Posterior cingulate gyrus (tissue), 11 donors: Measurements from ENCODE around the gene ILKAP.
A peak's percentile ranks its signal among the peaks of the same experiment; 100 is the strongest.

Source experiments
- DNase-seq, 10 donors: peaks; one replicate each; pipeline versions ENCODE4 v3.0.0 to v3.0.0-alpha.2; 2020 to 2021; ENCODE audit warnings: mixed read lengths in 3 of 10
- intact Hi-C: fragments of 100-400 bp; cut with DNase I; formaldehyde crosslinking; loops from one replicate; pipeline ENCODE4 v1.15.1; 2023

The ILKAP gene

GRCh38 chr2:238203094-238203972 is at the start of gene ILKAP:
TSS of gene ILKAP (minus strand) at chr2:238203695. CDS start at chr2:238203553, 142 bp downstream.
- peak; percentile 73 to 98 (median 86) for DNase-seq
- intact Hi-C loops, result loop anchor here (2.0 to 5.0 kb wide), 2 partner anchors 37 to 236 kb away; partner anchors contain the start of genes HES6 and UBE2F

DNA sequence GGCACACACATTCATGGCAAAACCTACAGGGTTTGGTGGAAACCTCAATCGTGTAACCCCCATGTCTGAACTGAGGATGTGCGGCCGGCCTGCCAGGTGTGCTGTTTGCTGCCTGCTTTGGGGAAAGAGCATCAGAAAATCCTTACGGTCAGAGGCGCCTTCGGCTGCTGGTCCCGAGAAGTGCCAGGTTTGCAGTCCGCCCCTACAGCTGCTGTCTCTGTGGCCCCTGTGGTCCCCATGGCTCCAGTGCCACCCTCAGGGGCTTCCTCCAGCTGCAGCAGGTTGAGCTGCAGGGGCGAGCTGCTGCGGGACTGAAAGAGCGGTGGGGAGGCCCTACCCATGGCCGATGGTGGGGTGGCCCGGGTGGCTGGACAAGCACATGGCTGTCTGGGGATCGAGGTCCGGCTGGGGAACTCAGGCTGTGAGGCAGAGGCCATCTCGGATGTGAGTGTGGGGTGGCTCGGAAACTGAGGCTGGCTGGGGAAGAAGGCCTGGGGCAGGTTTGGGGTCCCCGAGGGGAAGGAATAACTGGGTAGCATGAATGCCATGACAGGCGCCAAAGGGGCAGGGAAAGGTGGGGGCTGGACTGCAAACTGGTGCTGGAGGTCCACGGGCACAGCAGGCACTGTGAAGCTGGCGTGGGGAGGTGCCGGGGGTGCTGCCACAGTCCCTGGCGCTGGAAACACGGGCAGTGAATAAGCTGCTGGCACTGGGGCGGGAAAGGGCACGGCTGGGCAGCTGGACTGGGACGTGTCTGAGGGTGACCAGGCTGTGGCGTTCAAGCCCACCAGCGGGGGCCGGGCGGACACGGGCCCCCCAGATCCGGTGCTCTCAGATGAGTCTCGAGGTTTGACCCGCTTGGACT is 49.5 kb upstream of the ILKAP start:
- peak in 3 of 10 donors; percentile 47 to 80 (median 75) for DNase-seq
- intact Hi-C loops, result no loop called here

DNA sequence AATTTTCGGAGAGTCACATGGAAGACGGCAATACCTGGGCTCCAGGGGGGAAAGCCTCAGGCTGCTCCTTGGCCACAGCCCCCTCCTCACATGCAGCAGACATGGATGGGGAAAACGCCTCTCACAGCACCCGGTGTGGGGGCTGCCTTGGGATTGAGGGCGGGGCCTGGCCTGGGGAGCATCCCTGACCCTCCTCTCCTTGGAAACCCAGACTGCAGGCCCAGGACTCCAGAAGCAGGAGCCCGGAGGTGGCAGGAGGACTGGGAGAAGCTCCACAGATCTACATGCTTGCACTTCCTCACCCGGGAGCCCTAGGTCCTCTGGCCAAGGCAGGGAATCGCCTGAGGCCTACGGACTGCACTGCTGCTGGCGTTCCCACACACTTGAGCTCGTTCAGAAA is 48.5 kb upstream of the ILKAP start:
- intact Hi-C loops, result no loop called here
- DNase-seq, result peak in 3 of 10 donors; percentile 27 to 41 (median 32)

- intact Hi-C loops, result no loop called here
- peak in 3 of 10 donors; percentile 66 to 79 (median 66) for DNase-seq
Observed at GRCh38 chr2:238251331-238251730, 47.8 kb upstream of the ILKAP start.

- intact Hi-C loops, result no loop called here
- DNase-seq, result peak in 1 of 10 donors; percentile 30
Observed at GRCh38 chr2:238250896-238251295, 47.4 kb upstream of the ILKAP start.

- intact Hi-C loops, result no loop called here
- peak in 3 of 10 donors; percentile 25 to 45 (median 29) for DNase-seq
Observed at GRCh38 chr2:238247841-238248453, 44.5 kb upstream of the ILKAP start.

- peak in 3 of 10 donors; percentile 44 to 58 (median 49) for DNase-seq
- intact Hi-C loops, result no loop called here
Observed at GRCh38 chr2:238247002-238247822, 43.7 kb upstream of the ILKAP start.

GRCh38 chr2:238244151-238244550 is 40.7 kb upstream of the ILKAP start:
- no peak for DNase-seq
- intact Hi-C loops, result no loop called here

DNA sequence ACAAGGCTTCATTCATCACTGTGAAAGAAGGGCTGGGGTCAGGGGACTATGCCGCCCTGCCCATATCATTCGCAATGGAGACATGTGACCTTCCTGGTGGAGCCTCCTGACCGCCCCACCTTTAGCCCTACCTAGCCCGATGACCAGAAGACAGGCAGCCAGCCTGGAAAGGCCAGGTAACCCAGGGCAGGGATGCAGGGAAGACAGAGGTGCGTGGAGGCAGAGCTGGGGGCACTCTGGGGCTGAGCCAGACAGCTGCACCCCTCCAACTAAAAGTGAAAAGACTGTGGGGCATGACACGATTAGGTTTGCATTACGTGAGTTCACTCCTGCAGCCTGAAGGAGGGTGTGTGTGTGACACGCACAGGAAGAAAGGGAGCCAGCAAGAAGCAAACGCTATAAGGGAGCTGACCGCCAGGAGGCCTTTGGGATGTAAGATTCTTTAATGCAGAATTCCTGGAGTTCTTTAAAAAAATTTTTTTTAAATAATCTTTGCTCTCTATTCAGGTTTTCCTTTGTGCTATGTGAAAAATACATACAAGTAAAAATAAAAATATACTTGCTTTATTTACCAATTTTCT is 40.1 kb upstream of the ILKAP start:
- DNase-seq, result peak in 2 of 10 donors; percentile 30 to 42
- intact Hi-C loops, result no loop called here

- DNase-seq, result peak in 2 of 10 donors; percentile 49 to 63
- intact Hi-C loops, result no loop called here
Observed at GRCh38 chr2:238242731-238243495, 39.4 kb upstream of the ILKAP start.

- intact Hi-C loops, result loop anchor here (2.0 kb wide), 1 partner anchor 39 kb away; the partner anchor contains the start of gene ILKAP
- DNase-seq, result no peak
Observed at GRCh38 chr2:238241970-238242369, 38.5 kb upstream of the ILKAP start.

- peak in 6 of 10 donors; percentile 28 to 88 (median 62) for DNase-seq
- intact Hi-C loops, result loop anchor here (2.0 kb wide), 1 partner anchor 38 kb away; the partner anchor contains the start of gene ILKAP
Observed at GRCh38 chr2:238240757-238241711, 37.5 kb upstream of the ILKAP start.

DNA sequence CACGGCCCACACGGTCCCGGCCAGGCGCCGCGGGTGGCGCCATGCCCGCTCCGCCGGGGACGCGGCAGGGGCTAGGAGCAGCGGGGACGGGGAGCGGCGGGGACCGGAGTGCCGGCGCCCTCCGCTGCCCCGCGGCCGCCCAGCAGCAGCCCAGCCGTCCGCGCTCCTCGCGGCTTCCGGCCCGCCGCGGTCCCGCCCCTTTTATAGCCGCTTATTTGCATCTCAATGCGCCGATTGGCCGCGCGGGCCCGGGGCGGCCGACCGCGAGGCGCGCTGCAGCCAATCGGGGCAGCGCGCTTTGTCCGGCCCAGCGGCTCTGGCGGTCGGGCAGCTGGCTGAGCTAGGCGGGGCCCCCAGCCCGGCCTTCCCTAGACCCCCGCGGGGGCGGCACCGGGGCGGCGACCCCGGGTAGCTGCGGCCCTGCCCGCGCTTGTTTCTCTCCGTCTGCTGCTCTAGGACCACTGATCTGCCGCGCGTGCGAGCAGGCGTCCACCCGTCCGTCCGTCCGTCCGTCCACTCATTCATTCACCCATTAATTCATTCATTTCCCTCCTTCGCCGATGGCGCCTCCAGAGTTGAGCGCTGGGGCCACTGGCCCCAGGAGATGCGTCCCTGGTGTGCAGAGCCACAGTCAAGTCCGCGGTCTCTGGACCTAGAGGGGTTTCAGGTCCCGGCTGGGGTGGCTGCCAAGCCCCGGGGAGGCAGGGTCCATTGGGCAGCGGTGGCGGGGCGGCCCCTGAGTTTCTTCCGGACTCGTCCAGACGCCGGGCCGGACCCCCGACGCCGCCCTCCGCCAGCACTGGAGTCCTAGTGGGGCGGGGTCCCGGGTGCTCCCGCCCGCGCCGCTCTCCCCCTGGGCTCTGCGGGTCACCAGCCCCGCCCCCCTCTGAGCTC is 36.6 kb upstream of the ILKAP start, which contains the start of gene HES6:
HES6 (minus strand) TSS at position 176 of the 894 bp plus-strand sequence; CDS start at position 43, 133 bp downstream.
- intact Hi-C loops, result loop anchor here (2.0 kb wide), 1 partner anchor 37 kb away; the partner anchor contains the start of gene ILKAP
- peak; percentile 75 to 98 (median 88) for DNase-seq

DNA sequence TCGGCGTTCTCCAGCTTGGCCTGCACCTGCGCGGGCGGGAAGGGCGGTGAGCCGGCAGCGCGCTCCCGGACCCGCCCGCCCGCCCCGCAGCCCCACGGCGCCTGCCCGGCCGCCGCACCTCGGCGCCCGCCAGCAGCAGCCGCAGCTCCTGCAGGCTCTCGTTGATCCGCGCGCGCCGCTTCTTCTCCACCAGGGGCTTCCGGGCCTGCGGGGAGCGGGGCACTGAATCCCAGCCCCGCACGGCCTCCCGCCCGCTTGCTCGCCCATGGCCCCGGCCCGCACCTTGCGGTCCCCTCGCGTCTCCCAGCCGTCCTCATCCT is 36.0 kb upstream of the ILKAP start:
- DNase-seq, result peak in 1 of 10 donors; percentile 75
- intact Hi-C loops, result no loop called here

DNA sequence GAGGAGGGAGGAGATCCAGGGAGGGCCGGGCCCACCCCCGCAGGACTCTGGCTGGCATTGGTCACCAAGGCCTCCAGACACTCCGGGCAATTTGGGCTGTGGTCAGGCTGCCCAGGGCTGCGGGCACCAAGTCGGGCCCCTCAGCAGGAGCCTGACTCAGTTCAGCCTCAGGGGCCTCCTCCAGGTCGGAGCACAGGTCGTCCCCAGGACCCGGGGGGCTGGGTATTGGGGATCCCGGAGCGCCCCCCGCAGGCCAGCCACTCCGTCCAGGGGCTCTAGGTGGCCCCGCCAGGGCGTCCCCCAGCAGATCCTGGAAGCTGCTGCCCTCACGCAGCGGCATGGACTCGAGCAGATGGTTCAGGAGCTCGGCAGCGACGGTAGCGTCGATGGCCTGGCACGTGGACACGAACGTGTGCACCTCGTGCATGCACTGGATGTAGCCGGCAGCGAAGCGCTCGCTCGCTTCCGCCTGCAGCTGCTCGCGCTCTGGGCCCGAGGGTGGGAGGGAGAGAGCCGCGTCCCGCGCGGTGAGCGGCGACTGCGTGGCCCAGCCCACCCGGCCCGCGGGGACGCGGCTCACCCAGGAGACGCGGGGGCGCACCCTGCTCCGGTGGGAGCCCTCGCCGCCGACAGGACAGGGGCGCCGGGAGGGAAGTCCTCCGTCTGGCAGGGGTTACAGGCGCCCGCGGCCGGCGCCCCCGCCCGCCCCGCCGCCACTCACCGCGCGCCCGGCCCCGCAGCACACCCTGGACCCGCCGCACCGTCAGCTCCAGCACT is 35.5 kb upstream of the ILKAP start:
- DNase-seq, result peak in 6 of 10 donors; percentile 42 to 91 (median 70)
- intact Hi-C loops, result no loop called here
